Daoy (cell line): ENCODE results near the gene NFAM1. TPM values are rescaled to one million over a fixed set of nuclear protein-coding genes. Genes with fewer than 3 reads are reported as not detected.

Experiments used
- DNase-seq: peaks from one replicate; pipeline ENCODE4 v3.0.0-alpha.2; 2015; ENCODE audit warnings: low read depth
- total RNA-seq: library from RNA; depleted of rRNA; stranded (reverse); fragments of >200 nt; shearing (Covaris generic); gene quantifications from 2 replicates; pipeline ENCODE4 v1.2.3, GENCODE V29; 2014

NFAM1 gene
- total RNA-seq, 1 experiment from 2014 or later, result 0.17 TPM

DNA sequence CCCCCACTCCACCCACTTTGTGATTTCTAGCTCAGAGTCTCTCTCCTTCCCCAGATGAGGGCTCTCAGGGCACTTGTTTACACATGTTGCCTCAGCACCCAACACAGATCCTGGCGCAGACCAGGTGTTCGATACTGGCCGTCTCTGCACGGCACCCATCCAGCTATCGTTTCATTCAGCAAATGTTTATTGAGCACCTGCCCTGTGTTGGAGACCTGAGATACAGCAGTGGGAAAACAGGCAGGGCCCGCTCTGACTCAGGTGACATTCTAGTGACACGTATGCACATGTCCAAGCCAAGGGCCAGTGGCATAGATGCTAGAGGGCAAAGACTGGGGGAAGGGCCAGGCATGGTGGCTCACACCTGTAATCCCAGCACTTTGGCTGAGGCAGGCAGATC is 71.9 kb downstream of the NFAM1 start:
- DNase-seq, result no peak

DNA sequence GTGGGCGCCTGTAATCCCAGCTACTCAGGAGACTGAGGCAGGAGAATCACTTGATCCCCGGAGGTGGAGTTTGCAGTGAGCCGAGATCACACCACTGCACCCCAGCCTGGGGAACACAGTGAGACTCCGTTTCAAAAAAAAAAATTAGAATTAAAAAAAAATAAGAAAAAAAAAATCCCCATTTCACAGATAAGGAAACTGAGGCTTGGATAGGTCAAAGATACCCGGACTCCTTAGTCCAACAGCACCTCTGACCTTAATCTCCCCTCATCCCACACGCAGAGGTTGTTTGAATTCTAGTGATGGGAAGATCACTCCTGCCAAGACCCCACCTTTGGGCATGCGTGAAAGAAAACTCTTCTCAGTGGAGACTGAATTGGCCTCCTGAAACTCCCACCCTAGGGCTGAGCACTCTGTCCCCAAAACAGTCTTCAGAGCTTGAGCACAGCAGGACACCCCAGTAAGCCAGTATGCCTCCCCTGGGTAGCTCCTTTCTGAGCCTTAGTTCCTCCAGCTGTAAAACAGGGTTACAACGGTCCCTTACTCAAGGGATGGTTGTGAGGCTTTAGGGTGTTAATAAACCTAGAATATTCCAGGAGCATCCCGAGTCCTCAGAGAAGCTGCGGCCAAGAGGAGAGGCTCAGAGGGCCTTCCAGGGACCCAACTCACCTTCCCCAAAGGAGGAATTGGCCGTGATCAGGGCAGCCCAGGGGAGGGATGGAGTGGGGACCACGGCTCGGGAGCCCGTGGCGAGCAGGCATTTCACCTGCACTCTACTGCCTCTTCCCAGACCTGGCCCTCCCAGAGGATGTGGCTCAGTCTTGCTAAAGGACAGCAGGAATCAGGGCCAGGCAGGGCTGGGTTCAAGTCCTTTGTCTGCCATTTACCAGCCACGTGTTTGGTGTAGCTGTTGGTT is 73.3 kb downstream of the NFAM1 start:
- no peak for DNase-seq

DNA sequence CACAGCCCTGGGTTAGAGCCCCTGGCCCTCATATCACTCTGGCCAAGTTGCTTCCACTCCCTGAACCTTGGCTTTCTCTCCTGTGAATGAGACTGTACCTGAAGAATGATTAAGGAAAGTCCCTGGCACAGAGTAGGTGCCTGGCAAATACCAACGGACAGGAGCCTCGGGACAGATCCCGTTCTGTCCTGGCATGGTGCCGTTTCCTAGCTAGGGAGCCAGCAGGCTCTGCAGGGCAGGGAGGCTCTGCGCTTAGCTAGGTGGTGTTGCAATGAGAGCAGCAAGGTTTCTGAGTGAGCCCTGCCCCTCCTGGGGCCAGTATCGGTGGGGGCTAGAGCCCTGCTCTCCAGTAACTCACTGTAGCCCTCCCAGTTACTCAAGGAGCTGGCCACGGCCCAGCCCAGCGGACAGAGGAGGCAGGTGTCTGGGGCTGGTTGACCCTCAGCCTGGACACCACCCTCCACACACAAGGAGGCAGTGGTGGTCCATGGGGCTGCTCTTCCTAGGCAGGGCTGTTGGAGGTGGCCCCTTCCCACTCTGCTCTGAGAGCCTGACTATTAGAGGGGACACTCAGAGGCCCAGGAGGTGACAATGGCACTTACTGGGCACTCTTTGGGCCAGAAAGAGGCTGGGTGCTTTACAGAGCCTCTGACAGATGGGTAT is 74.4 kb downstream of the NFAM1 start:
- DNase-seq, result no peak

DNA sequence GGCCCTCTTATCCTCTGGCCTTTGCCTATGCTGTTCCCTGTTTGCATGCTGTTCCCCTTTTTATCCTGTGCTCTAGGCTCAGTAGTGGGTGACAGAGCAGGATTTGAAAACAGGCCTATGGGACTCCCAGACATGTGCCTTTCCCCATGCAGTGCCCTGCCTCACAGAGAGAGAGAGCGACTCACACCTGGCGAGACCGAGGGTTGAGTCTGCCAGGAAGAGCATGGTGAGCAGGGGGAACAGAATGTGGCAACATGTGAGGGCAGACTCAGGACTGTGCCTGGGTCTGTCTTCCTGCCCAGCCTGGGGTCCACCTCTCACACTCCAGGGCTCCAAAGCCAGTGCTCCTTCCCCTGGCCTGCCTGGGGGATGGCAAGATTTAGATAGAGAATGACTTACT is 75.0 kb downstream of the NFAM1 start:
- DNase-seq, result no peak

DNA sequence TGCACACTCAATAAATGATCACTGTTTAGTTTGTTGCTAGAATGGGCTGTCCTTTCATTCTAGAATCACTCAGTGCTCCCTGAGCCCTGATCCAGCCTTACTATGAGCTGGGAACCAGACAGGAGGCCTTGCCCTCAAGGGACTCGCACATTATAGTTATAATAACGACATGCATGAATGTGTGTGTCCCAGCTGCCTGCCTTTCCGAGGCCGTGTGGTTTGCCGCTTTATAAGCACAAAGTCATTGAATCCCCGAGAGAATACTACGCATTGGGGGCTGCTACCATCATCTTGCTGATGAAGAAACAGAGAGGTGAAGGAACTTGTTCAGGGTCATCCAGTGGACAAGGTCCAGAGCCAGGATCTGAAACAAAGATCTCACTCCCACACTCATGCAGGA is 75.7 kb downstream of the NFAM1 start:
- no peak for DNase-seq

DNA sequence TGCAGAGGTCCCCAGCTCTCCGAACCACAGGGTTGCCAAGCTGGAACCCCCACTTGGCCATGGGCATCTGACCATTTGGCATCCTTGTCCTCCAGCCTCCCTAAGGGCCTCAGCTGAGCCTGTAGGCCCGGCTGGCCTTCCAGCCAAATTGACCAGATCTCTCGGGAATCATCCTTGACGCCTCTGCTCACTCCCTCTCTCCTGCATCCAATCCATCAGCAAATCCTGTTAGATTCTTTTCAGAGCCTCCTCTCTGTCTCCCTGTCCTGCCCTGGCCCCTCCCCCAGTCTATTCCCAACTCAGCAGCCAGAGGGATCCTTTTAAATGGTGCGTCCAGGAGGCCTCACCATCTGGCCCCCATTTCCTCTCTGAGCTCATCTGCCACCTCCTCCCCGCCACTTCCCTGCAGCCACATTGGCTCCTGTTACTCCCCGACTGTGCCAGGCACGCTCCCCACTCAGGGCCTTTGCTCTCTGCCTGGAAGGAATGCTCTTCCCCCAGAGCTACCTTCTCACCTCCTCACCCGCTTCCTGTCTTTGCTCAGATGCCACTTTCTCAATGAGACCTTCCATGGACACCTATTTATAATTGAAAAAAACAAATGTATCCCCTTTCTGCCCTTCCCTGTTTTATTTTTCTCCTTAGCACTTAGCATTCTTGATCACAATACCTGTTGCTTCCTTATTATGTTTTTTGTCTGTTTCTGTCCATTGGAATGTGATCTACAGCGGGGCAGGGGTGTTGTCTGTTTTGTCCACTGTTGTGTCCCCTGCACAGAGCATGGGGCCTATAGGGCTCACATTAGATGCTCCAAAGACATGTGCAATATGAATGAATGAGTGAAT is 78.1 kb downstream of the NFAM1 start:
- DNase-seq, result peak; percentile 73

DNA sequence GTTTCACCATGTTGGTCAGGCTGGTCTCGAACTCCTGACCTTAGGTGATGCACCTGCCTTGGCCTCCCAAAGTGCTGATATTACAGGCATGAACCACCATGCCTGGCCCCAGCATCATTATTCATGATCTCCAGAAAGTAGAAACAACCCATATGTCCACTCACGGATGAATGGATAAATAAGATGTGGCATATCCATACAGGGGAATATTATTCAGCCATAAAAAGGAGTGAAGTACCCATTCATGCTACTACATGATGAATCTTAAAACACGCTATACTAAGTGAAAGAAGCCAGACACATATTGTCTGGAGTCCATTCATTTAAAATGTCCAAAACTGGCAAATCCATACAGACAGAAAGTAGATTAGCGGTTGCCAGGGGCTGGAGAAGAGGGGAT is 81.8 kb downstream of the NFAM1 start:
- DNase-seq, result no peak

DNA sequence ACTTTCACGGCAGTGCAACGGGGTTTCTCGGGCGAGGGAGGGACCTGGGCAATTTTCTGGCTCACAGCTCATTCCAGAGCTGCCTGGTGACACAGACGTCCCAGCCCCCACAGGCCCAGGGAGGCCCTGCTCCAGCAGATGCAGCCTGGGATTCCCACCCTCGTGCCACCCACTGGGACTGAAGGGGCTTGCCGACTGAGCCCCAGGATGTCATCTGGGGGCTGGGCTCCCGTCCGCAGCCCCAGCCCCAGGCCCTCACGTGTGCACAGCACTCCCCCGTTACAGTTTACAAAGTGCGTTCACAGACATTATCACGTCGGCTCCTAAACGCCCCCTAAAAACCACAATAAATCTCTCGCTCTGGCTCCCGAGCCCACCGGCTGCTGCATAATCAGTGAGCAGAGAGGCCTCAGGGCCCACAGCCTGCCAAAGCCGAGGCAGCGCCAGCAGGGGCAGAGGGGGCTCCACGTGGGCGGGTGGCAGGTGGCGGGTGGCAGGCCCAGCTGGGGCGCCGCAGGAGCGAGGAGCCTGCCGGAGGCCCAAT is 84.8 kb downstream of the NFAM1 start:
- no peak for DNase-seq

DNA sequence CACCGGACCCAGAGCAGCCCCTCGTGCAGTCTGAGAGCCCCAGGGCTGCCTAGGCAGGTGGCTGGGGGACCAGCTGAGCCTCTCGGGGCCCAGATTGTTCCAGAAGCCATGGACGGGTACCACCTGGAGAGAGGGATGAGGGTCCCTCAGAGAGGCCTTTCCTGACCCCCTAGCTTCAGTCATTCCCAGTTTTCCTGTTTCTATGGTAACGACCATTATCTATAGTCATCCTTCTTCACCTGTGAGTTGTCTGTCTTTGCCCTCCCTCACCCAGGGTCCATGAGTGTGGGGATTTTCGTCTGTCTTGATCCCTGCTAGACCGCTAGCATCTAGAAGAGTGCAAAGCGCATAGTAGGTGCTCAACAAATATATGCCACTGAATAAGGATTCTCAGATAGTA is 85.5 kb downstream of the NFAM1 start:
- DNase-seq, result no peak

DNA sequence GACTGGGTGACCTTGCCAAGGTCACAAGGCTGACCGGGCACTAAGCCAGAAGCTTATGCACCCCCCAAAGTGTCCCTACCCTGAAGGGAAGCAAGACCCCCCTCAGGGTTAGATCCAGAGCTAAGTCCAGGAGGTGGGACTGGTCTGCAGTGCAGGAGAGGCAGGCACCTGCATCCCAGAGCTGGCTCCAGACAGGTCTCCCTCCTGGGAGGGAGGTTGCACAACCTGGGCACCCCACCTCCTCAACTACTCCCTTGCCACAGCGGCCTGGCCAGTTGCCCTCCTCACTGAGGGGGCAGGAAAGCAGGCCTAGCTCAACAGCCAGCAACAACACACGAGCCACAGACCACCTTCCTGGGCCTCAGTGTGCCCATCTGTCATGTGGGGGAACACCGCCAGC is 86.7 kb downstream of the NFAM1 start:
- no peak for DNase-seq

DNA sequence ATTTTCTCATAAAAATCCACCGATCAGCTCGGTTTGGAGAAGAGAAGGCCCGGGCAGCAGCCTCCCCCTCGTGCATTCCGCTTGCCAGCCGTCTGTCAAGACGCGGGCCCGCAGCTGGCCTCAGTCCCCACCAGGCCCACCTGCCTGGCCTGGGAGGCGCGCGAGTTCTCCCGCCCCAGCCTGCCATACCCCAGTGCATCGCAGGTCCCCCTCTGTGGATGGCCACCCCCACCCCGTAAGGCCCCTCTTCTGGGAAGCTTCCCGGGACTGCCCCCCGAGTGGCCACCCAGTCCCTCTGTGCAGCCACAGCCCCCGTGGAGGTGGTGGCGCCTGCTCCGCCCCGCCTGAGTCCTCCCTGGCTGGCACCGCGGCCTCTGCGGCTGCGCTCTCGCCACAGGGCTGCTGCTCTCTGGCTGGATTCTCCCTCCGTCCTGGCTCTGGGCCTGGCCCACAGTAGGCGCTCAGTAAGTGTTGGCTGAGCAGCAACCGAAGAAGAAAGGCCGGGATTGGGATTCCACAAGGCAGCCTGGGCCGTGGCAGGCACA is 87.8 kb downstream of the NFAM1 start:
- DNase-seq, result peak; percentile 51

DNA sequence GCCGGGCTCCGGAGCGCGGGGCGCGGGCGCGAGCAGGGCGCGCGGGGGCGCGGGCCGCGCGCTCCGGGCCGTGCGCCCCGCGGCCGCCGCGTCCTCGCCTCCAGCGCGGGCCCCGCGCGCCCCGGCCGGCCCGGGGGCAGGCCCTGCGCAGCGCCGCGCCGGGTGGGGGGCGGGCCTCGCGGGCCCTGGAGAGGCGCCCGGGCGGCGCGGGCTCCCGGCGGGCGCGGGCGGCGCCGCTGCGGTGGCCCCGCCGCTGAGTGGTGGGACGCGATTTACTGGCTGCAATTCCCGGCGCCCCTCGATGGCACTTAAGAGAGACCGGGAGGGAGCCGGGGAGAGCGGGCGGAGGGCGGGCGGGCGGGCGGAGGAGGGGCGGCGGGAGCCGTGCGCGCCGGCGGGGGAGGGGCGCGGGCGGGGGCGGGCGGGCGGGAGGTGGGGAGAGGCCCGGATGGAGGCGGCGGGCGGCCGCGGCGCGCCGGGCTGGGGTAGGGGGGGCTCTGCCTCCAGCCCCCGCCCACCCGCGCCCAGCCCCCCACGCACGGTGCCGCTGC is 88.6 kb downstream of the NFAM1 start:
- peak; percentile 39 for DNase-seq

DNA sequence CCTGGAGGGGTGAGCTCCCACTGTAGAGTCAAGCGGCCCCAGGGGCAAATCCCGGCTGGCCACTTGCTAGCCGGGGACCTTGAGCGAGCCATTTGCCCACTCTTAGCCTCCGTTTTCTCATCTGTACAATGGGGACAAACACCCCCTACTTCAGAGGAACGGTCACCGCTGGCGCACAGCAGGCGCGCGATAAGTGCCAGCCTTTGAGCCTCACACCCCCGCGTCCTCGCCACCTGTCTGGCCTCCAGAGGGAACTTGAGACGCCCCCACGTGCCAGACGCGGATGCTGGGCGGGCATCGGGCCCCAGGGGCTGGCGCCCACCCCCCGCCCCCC is 89.1 kb downstream of the NFAM1 start:
- peak; percentile 34 for DNase-seq

DNA sequence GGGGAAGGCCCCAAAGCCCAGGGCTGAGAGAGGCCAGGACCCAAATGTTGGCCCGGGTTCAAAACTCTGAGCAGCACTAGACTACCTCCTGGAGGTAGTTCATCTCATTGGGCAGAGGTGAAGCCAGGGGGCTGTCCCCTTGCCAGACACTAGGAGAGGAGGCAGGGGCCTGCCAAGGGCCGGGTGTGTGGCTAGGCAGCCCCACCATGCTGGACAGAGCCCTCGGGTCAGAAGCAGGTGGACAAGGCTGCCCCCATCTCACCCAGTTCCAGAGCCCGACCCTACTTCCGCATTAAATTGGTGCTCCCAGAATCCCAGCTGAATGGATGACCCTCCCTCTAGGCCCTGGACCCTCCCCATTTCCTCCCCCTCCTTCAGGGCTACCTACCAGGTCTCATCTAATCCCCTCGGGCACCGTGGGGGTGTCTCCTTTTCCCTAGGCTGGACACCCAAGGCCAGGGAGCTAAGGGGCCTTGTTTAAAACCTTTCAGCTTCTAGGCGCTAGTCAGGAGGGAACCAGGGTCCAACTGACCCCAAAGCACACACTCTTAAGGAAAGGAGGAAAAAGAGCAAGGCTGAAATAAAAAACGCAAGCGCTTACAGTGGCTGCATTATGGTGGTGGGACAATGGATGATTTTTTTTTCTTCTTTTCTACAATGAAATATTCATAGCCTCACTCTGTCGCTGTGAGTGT is 89.6 kb downstream of the NFAM1 start:
- DNase-seq, result no peak

DNA sequence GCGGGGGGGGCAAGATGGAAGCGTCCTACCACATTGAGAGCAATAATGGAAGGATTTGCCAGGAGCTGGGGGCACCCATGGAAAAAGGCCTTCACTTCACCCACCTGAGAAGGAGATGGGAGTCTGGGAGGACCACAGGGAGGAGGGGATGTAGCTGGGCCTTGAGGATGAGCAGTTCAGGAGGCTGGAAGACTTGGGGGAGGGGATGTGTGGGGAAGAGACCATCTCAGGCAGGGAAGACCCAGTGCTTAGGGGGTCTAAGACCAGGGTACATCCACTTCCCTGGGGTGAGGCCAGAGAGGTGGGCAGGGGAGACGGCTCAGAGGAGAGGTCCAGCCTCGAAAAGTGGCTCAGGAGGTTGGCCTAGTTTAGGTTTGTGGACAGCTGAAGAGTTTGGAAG is 90.4 kb downstream of the NFAM1 start:
- no peak for DNase-seq

DNA sequence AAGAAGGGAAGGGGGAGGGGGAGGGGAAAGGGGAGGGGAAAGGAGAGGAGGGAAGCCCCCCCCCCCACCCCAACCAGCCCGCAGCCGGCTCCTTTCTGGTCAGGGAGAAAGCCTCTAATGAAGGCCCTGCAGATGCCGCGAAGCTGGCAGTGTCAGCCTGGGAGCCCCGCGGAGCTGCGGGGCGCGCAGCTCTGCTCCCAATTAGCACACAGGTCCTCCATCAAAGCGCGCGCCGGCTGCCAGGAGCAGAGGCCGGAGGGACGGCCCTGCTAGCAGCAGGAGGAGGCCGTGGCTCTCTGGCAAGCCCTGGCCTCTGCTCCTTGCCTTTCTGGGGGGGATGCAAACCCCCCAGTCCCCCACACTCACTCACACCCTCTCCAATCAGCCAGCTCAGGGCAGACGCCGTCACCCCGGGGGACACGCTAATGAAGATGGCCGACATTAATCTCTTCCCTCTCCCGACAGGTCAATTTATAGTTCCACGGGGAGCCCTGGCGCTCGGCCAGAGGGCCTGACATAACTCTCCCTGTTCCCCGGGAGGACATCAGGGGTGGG is 91.3 kb downstream of the NFAM1 start:
- DNase-seq, result no peak

DNA sequence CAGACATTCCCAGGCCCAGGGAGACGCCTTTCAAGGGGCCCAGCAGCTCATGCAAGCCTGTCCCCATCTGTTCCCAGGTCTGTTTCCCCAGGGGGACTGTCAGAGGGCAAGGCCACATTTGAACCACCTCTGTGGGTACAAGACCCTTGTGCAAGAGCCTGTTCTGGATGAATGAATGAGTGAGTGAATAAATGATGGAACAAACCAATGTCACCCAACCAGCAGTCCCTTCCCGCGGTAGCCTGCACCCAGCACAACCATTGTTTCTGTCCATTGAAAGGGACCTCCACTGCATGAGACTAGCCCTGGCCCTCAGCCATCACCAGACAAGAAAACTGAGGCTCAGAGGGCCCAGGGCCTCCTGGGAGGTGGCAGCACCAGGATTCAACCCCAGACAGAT is 92.1 kb downstream of the NFAM1 start:
- DNase-seq, result no peak

DNA sequence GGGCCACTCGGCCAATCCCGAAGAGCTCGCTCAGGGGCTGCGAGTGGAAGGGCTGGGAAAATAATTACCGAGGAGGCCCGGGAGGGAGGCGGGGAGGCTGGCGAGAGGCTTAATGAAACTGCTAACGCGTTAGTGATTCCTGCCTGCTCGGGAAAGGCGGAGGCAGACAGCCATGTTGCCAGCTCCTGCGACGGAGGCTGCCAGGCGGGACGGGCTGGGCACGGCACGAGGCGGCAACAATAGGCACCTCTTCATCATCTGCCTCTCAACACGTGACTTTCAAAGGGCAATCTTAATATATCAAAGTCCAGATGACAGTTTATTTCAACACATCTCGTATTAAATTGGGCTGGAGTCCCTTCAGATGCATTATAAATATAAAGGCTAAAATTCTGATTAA is 93.7 kb downstream of the NFAM1 start:
- no peak for DNase-seq

DNA sequence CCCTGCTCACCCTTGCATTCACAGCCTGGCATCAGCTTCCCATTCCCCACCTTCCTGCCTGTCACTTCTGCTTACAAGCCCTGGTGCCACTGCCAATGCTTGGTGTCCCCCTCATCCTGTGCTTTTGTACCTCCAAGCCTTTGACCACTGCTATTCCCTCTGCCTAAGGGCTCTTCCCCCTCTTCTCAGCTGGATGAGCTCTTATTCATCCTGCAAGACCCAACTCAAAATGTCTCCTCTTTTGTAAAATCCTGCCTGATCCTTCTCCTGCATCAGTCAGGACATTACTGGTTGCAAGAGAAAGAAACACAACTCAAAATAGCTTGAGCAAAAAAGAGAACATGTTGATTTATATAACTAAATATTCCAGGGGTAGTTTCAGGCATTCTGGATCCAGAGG is 94.8 kb downstream of the NFAM1 start:
- no peak for DNase-seq

DNA sequence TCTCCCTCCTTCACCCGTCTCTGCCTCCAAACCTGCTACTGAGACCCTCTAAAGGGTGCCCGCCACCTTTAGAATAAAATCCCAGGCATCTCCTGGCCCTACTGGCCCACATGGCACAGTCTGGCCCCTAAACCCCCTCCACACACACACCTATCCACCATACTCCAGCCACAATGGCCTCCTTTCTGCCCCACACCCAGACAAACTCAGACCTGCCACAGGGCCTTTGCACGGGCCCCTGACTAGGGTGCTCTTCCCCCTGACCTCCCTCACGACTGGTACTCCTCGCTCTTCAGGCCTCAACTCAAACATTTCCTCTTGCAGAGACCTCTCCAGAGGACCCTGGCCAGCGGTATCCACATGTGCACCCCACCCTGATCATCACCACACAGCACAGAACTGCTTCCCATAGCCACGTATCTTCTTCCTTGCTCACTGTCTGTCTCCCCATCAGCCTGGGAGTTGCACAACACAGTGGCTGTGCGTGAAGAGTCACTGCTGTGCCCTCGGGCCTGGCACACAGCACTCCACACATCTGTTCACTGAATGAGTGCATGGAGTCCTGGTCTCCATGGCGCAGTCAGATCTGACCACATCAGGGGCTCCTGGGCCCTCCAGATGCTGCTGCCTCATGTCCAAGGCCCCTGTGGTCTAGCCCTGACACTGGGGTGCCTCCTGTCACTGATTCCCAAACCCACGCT is 95.5 kb downstream of the NFAM1 start:
- DNase-seq, result no peak
